ENCODE data around the gene NRXN3.

NRXN3 gene

GRCh38 chr14:79285263-79285662 lies 1115.1 kb downstream of the NRXN3 start:
- peaks cover 30% of the 10 kb centered on the region for H3K27me3 Mint-ChIP-seq
- H3K4me1 Mint-ChIP-seq (ENCODE audit: low read depth): no peaks in the 10 kb centered on the region
- H3K9me3 Mint-ChIP-seq: peaks cover 7% of the 10 kb centered on the region
- no peak overlapping the region for H3K4me3 Mint-ChIP-seq
- no peak overlapping the region for H3K27ac Mint-ChIP-seq
- no peaks in the 10 kb centered on the region for H3K36me3 Mint-ChIP-seq (ENCODE audit: low read depth)

- peaks cover 3% of the 10 kb centered on the region for H3K27me3 Mint-ChIP-seq
- no peak overlapping the region for H3K27ac Mint-ChIP-seq
- H3K9me3 Mint-ChIP-seq: peaks cover 7% of the 10 kb centered on the region
- H3K4me3 Mint-ChIP-seq: no peak overlapping the region
- no peaks in the 10 kb centered on the region for H3K36me3 Mint-ChIP-seq (ENCODE audit: low read depth)
- H3K4me1 Mint-ChIP-seq (ENCODE audit: low read depth): no peaks in the 10 kb centered on the region
Measured at GRCh38 chr14:79287976-79288375, 1117.8 kb downstream of the NRXN3 start.

GRCh38 chr14:79293482-79294177 lies 1123.5 kb downstream of the NRXN3 start:
- Mint-ChIP-seq H3K27ac (no peak overlapping the region), H3K9me3 (peaks cover 5% of the 10 kb centered on the region), H3K4me1 (ENCODE audit: low read depth) (no peaks in the 10 kb centered on the region), H3K27me3 (no peaks in the 10 kb centered on the region), H3K4me3 (no peak overlapping the region), H3K36me3 (ENCODE audit: low read depth) (no peaks in the 10 kb centered on the region)

GRCh38 chr14:79294499-79294898 lies 1124.3 kb downstream of the NRXN3 start:
- Mint-ChIP-seq H3K27ac (no peak overlapping the region), H3K36me3 (ENCODE audit: low read depth) (no peaks in the 10 kb centered on the region), H3K9me3 (no peaks in the 10 kb centered on the region), H3K27me3 (no peaks in the 10 kb centered on the region), H3K4me1 (ENCODE audit: low read depth) (no peaks in the 10 kb centered on the region), H3K4me3 (no peak overlapping the region)

- H3K27ac Mint-ChIP-seq: no peak overlapping the region
- no peaks in the 10 kb centered on the region for H3K27me3 Mint-ChIP-seq
- H3K36me3 Mint-ChIP-seq (ENCODE audit: low read depth): no peaks in the 10 kb centered on the region
- no peak overlapping the region for H3K4me3 Mint-ChIP-seq
- no peaks in the 10 kb centered on the region for H3K4me1 Mint-ChIP-seq (ENCODE audit: low read depth)
- H3K9me3 Mint-ChIP-seq: no peaks in the 10 kb centered on the region
Measured at GRCh38 chr14:79295385-79295784, 1125.2 kb downstream of the NRXN3 start.

GRCh38 chr14:79298373-79298772 lies 1128.2 kb downstream of the NRXN3 start:
- Mint-ChIP-seq H3K27ac (no peak overlapping the region), H3K36me3 (ENCODE audit: low read depth) (no peaks in the 10 kb centered on the region), H3K4me1 (ENCODE audit: low read depth) (no peaks in the 10 kb centered on the region), H3K27me3 (no peaks in the 10 kb centered on the region), H3K9me3 (no peaks in the 10 kb centered on the region), H3K4me3 (no peak overlapping the region)

GRCh38 chr14:79299162-79299561 lies 1129.0 kb downstream of the NRXN3 start:
- Mint-ChIP-seq H3K36me3 (ENCODE audit: low read depth) (no peaks in the 10 kb centered on the region), H3K27me3 (no peaks in the 10 kb centered on the region), H3K4me3 (no peak overlapping the region), H3K27ac (no peak overlapping the region), H3K9me3 (no peaks in the 10 kb centered on the region), H3K4me1 (ENCODE audit: low read depth) (no peaks in the 10 kb centered on the region)

- Mint-ChIP-seq H3K36me3 (ENCODE audit: low read depth) (no peaks in the 10 kb centered on the region), H3K27ac (no peak overlapping the region), H3K9me3 (peaks cover 3% of the 10 kb centered on the region), H3K27me3 (no peaks in the 10 kb centered on the region), H3K4me3 (no peak overlapping the region), H3K4me1 (ENCODE audit: low read depth) (no peaks in the 10 kb centered on the region)
Measured at GRCh38 chr14:79304279-79304678, 1134.1 kb downstream of the NRXN3 start.

- Mint-ChIP-seq H3K27ac (no peak overlapping the region), H3K4me1 (ENCODE audit: low read depth) (no peaks in the 10 kb centered on the region), H3K9me3 (peaks cover 3% of the 10 kb centered on the region), H3K4me3 (no peak overlapping the region), H3K27me3 (no peaks in the 10 kb centered on the region), H3K36me3 (ENCODE audit: low read depth) (no peaks in the 10 kb centered on the region)
Measured at GRCh38 chr14:79306546-79306945, 1136.4 kb downstream of the NRXN3 start.

- Mint-ChIP-seq H3K9me3 (peaks cover 7% of the 10 kb centered on the region), H3K4me3 (no peak overlapping the region), H3K36me3 (ENCODE audit: low read depth) (no peaks in the 10 kb centered on the region), H3K27ac (no peak overlapping the region), H3K4me1 (ENCODE audit: low read depth) (no peaks in the 10 kb centered on the region), H3K27me3 (peaks cover 3% of the 10 kb centered on the region)
Measured at GRCh38 chr14:79318371-79318770, 1148.2 kb downstream of the NRXN3 start.

- peaks cover 7% of the 10 kb centered on the region for H3K9me3 Mint-ChIP-seq
- no peak overlapping the region for H3K4me3 Mint-ChIP-seq
- no peaks in the 10 kb centered on the region for H3K36me3 Mint-ChIP-seq (ENCODE audit: low read depth)
- H3K27ac Mint-ChIP-seq: no peak overlapping the region
- H3K4me1 Mint-ChIP-seq (ENCODE audit: low read depth): no peaks in the 10 kb centered on the region
- peaks cover 3% of the 10 kb centered on the region for H3K27me3 Mint-ChIP-seq
Measured at GRCh38 chr14:79320561-79320960, 1150.4 kb downstream of the NRXN3 start.

GRCh38 chr14:79321070-79321469 lies 1150.9 kb downstream of the NRXN3 start:
- no peak overlapping the region for H3K27ac Mint-ChIP-seq
- peaks cover 3% of the 10 kb centered on the region for H3K27me3 Mint-ChIP-seq
- no peaks in the 10 kb centered on the region for H3K36me3 Mint-ChIP-seq (ENCODE audit: low read depth)
- no peaks in the 10 kb centered on the region for H3K4me1 Mint-ChIP-seq (ENCODE audit: low read depth)
- H3K4me3 Mint-ChIP-seq: no peak overlapping the region
- H3K9me3 Mint-ChIP-seq: peaks cover 4% of the 10 kb centered on the region

- Mint-ChIP-seq H3K27ac (no peak overlapping the region), H3K9me3 (no peaks in the 10 kb centered on the region), H3K4me3 (no peak overlapping the region), H3K36me3 (ENCODE audit: low read depth) (no peaks in the 10 kb centered on the region), H3K4me1 (ENCODE audit: low read depth) (no peaks in the 10 kb centered on the region), H3K27me3 (no peaks in the 10 kb centered on the region)
Measured at GRCh38 chr14:79325071-79325470, 1154.9 kb downstream of the NRXN3 start.

- Mint-ChIP-seq H3K4me1 (ENCODE audit: low read depth) (no peaks in the 10 kb centered on the region), H3K27ac (no peak overlapping the region), H3K36me3 (ENCODE audit: low read depth) (no peaks in the 10 kb centered on the region)
Measured at GRCh38 chr14:79325557-79325956, 1155.4 kb downstream of the NRXN3 start.

GRCh38 chr14:79328863-79329262 lies 1158.7 kb downstream of the NRXN3 start:
- no peaks in the 10 kb centered on the region for H3K4me1 Mint-ChIP-seq (ENCODE audit: low read depth)
- no peak overlapping the region for H3K27ac Mint-ChIP-seq
- H3K36me3 Mint-ChIP-seq (ENCODE audit: low read depth): no peaks in the 10 kb centered on the region
- H3K9me3 Mint-ChIP-seq: no peaks in the 10 kb centered on the region
- H3K4me3 Mint-ChIP-seq: no peak overlapping the region
- H3K27me3 Mint-ChIP-seq: no peaks in the 10 kb centered on the region

More at GRCh38 chr14:79325557-79325956, 1155.4 kb downstream of the NRXN3 start:
- no peaks in the 10 kb centered on the region for H3K27me3 Mint-ChIP-seq
- H3K9me3 Mint-ChIP-seq: no peaks in the 10 kb centered on the region
- no peak overlapping the region for H3K4me3 Mint-ChIP-seq

- Mint-ChIP-seq H3K27ac (no peak overlapping the region), H3K4me3 (no peak overlapping the region), H3K4me1 (ENCODE audit: low read depth) (no peaks in the 10 kb centered on the region), H3K36me3 (ENCODE audit: low read depth) (no peaks in the 10 kb centered on the region), H3K27me3 (no peaks in the 10 kb centered on the region), H3K9me3 (peaks cover 3% of the 10 kb centered on the region)
Measured at GRCh38 chr14:79331830-79332229, 1161.7 kb downstream of the NRXN3 start.
